Gastrocnemius medialis (tissue), 4 donors: ENCODE measurements around the gene ERVW-1. TPM values are rescaled to one million over a fixed set of nuclear protein-coding genes. Genes with fewer than 3 reads are reported as not detected.

Experiments
- ATAC-seq, 2 donors: fragments of 150-250 bp; one replicate each; pipeline ENCODE4 v1.9.1; 2016
- DNase-seq, 2 donors: peaks; one replicate each; pipeline ENCODE4 v3.0.0-alpha.2; 2019
- H3K27ac ChIP-seq, 4 donors: fragments of 200-600 bp; sonication (generic); 1 replicate in 1 of 4; 2 replicates in 3 of 4; pipeline ENCODE4 v1.5.1; 2016 to 2018; ENCODE audit warnings: mild to moderate bottlenecking in 2 of 4, moderate library complexity in 1 of 4
- H3K27me3 ChIP-seq, 3 donors: fragments of 200-600 bp; sonication (generic) in 2 of 3; 1 replicate in 1 of 3; 2 replicates in 2 of 3; pipeline versions ENCODE4 v1.5.1 to v1.6.0; 2016 to 2019; ENCODE audit warnings: mild to moderate bottlenecking in 1 of 3, moderate library complexity in 1 of 3
- H3K36me3 ChIP-seq, 2 donors: fragments of 200-600 bp; sonication (generic) in 1 of 2; one replicate each; pipeline ENCODE4 v1.5.1; 2017 to 2018
- H3K4me1 ChIP-seq, 2 donors: fragments of 200-600 bp; sonication (generic) in 1 of 2; one replicate each; pipeline ENCODE4 v1.5.1; 2016 to 2017; ENCODE audit warnings: mild to moderate bottlenecking in 2 of 2
- H3K4me3 ChIP-seq, 4 donors: fragments of 200-600 bp; sonication (generic) in 3 of 4; 1 replicate in 1 of 4; 2 replicates in 3 of 4; pipeline ENCODE4 v1.5.1; 2016 to 2019; ENCODE audit warnings: mild to moderate bottlenecking in 2 of 4
- H3K9me3 ChIP-seq, 3 donors: fragments of 200-600 bp; sonication (generic) in 2 of 3; 1 replicate in 1 of 3; 2 replicates in 2 of 3; pipeline ENCODE4 v1.5.1; 2016 to 2019
- CTCF ChIP-seq, 5 experiments: fragments of 450-650 bp in 3 of 5; fragments of 200-600 bp in 2 of 5; sonication (generic) in 2 of 5; IDR thresholded peaks in 4 of 5; conservative IDR thresholded peaks in 1 of 5; 1 replicate in 4 of 5; 2 replicates in 1 of 5; pipeline ENCODE4 v1.5.1; 2016 to 2019; ENCODE audit warnings: antibody characterized with exemption in 5 of 5, mild to moderate bottlenecking in 3 of 5, moderate library complexity in 3 of 5
- POLR2A ChIP-seq, 2 donors: fragments of 450-650 bp; IDR thresholded peaks; one replicate each; pipeline ENCODE4 v1.6.1; 2017; ENCODE audit warnings: antibody characterized with exemption in 2 of 2, mild to moderate bottlenecking in 2 of 2, moderate library complexity in 2 of 2
- in situ Hi-C, 4 donors: fragments of 200-750 bp; cut with MboI; loops; one replicate each; pipeline versions ENCODE4 v1.15.0 to v1.8.0; 2017; ENCODE audit warnings: low sequenced_read_pairs in 4 of 4
- intact Hi-C: fragments of 100-400 bp; cut with DNase I; formaldehyde crosslinking; loops from one replicate; pipeline ENCODE4 v1.15.1; 2023; ENCODE audit warnings: low total_unique reads
- total RNA-seq, 4 donors: library from RNA; depleted of rRNA; stranded (reverse); fragments of >200 nt; gene quantifications; one replicate each; pipeline versions ENCODE4 v1.1.0 to v1.2.3, GENCODE V29; 2016

Gene ERVW-1
- total RNA-seq, 4 donors from 2014 or later, result 0.10 TPM; not detected in 3

GRCh38 chr7:92422926-92423325 lies 54.8 kb downstream of the ERVW-1 start:
- ATAC-seq (no peak), DNase-seq (no peak)
- Histone ChIP-seq H3K27me3 (peaks cover 0 to 5% (median 3%) of the 10 kb centered on the region in 3 donors), H3K27ac (no peak overlapping the region), H3K4me3 (no peak overlapping the region), H3K36me3 (no peaks in the 10 kb centered on the region), H3K4me1 (no peaks in the 10 kb centered on the region), H3K9me3 (no peaks in the 10 kb centered on the region)
- TF ChIP-seq CTCF (IDR thresholded peaks at IDR 0.05 in 4 of 5, conservative IDR thresholded peaks at IDR 0.05 in 1 of 5) (no peak), POLR2A (IDR thresholded peaks at IDR 0.05) (no peak)
- in situ Hi-C loops (no loop called here), intact Hi-C loops (loop anchor here (5.0 to 10.0 kb wide), 2 partner anchors 632 to 1996 kb away; no protein-coding TSS in a partner anchor)

GRCh38 chr7:92421676-92422435 lies 55.9 kb downstream of the ERVW-1 start:
- Histone ChIP-seq H3K9me3 (no peaks in the 10 kb centered on the region), H3K4me3 (no peak overlapping the region), H3K27me3 (peaks cover 0 to 5% (median 3%) of the 10 kb centered on the region in 3 donors), H3K4me1 (no peaks in the 10 kb centered on the region), H3K36me3 (no peaks in the 10 kb centered on the region), H3K27ac (no peak overlapping the region)
- ATAC-seq, result no peak
- DNase-seq, result no peak
- intact Hi-C loops (loop anchor here (5.0 to 10.0 kb wide), 2 partner anchors 633 to 1995 kb away; no protein-coding TSS in a partner anchor), in situ Hi-C loops (no loop called here)
- TF ChIP-seq POLR2A (IDR thresholded peaks at IDR 0.05), result no peak

Other genes starting within 250 kb of the ERVW-1 start
- 10 to 100 TPM; 28.7 to 47.6 (median 32.5) TPM for gene KRIT1, start 232.0 kb downstream of the ERVW-1 start, total RNA-seq
- gene ANKIB1, start 232.0 kb downstream of the ERVW-1 start, total RNA-seq, result 10 to 100 TPM; 11.5 to 24.2 (median 12.5) TPM
- 10 to 100 TPM in 1 of 4 donors, 1 to 10 TPM in 3; 7.3 to 29.8 (median 8.3) TPM for gene GATAD1, start 30.5 kb downstream of the ERVW-1 start, total RNA-seq
- gene PEX1, start 50.6 kb upstream of the ERVW-1 start, total RNA-seq, result 10 to 100 TPM in 3 of 4 donors, 1 to 10 TPM in 1; 8.0 to 22.3 (median 12.3) TPM
- 10 to 100 TPM in 1 of 4 donors, 1 to 10 TPM in 3; 8.0 to 11.2 (median 8.8) TPM for gene RBM48, start 50.8 kb upstream of the ERVW-1 start, total RNA-seq
- 10 to 100 TPM; 10.8 to 14.9 (median 12.6) TPM for gene FAM133B, start 112.4 kb upstream of the ERVW-1 start, total RNA-seq